Limb (tissue), 2 donors: ENCODE measurements around the gene REV3L.
"Not testable (repeated sequence)": the region's sequence is repeated elsewhere in the genome, so short reads cannot be mapped to it uniquely, and the experiment has no call there.

Source experiments
- DNase-seq, 2 donors: peaks; one replicate each; pipeline ENCODE4 v3.0.0-alpha.2; 2016; ENCODE audit errors: extremely low spot score in 2 of 2

The REV3L gene

DNA sequence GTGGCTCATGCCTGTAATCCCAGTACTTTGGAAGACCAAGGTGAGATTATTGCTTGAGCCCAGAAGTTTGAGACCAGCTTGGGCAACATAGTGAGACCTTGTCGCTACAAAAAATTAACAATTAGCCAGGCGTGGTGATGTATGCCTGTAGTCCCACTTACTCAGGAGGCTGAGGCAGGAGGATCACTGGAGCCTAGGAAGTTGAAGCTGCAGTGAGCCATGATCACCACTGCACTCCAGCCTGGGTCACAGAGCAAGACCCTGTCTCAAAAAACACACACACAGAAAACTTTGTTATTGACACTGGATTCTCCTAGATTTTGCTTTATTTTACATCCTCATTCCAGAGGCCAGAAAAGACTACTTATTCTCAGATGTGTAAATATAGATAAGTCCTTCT lies 9.5 kb upstream of the REV3L start:
- DNase-seq: no peak

DNA sequence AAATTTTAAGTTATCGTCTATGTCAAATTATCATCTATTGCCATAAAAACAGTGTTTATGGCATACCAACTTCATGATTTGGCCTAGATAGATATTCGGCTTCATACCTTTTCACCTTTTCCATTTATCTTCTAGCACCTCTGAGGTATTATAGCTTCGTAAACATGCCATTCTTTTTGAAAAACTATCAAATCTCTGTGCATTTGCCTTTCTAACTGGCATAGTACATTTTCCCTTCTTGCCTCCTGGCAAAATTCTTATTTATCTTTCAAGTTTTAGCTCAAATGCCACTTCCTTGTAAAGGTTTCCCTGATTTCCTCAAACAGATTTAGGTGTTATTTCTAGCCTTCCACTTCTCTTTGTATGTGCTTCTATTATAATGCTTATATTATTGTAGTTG lies 7.0 kb upstream of the REV3L start:
- DNase-seq: no peak

DNA sequence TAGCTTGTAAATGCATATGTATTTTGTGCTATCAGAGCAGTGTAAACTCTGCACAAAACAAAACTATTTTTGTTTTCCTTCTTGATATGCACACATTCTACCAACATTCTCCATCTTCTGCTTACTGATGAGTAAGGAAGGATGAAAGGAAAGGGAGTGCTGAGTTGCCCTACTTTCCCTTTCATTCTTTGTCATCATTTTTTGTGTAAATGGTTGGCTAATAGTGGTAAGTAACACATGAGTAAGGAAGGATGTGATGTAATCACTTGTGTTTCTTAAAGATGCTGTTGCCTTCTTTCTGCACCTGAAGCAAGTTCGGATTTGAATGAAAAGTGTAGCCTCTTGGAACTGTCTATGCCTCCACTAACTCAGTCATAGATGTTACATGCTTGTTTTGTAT lies 4.6 kb upstream of the REV3L start:
- no peak for DNase-seq

DNA sequence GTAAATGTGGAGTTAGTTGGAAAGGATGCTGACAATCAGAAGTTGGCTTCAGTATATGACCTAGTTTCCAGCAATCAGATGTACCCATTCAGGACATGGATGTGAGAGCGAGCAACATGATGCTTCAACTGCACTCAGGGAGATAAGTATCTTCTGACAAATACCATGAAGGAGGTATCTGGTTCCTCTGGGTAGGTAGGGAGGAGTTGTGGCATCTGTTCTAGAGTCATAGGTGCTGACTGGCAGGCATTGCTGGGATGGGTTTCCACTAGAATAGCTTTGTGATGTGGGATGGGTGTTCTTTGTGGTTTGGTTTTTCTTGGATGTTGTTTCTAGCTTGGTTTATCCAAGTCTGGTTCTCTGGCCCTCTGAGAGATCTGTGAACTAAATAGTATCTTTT lies 3.9 kb upstream of the REV3L start:
- DNase-seq: no peak

DNA sequence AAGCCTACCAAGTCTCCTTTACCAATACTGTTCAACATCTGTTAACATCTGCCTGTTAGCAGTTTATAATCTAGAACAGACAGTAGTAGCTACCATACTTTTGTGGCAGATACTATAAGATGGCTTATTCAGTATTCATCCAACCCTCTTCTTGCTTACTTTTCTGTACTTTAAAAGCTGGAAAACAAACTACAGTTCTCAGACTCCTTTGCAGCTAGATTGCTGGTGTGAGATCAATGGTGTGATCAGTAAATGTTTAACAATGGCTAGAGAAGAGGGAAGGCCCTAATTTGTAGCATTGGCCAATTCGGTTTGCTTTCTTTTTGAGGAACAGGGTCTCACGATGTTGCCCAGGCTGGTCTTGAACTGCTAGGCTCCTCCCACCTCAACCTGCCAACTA lies 3.5 kb upstream of the REV3L start:
- no peak for DNase-seq

DNA sequence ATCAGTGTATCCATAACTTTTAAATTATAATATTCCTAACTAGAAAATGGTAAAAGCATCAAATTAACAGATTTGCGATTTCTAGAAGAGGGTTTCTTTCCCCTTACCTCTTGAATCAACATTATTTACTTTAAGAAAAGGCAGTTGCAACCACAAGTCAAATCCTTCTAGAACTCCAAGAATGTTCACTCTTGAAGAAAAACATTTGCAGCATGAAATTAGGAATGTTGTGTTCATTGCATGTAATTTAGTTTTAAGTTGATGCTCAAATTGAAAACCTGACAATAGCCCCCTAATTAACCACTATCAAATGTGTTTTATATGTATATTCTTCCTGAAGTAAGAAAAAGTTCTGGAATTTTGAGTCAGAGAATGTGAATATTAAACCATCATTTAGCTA lies 2.3 kb upstream of the REV3L start:
- DNase-seq: no peak

DNA sequence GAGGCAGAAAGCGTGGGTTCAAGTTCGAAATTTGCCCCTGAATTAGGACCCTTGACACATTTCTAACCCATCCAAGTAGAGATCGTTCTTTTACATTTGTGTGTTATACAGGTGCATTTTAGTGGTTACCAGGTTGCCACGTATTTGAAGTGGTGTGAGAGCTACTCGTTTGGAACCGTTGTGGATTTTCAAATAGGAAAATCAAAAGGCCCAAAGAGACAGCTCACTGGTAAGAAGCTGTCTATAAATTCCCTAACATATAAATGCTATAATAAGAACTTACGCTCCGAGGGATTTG lies 1.6 kb upstream of the REV3L start:
- no peak for DNase-seq

DNA sequence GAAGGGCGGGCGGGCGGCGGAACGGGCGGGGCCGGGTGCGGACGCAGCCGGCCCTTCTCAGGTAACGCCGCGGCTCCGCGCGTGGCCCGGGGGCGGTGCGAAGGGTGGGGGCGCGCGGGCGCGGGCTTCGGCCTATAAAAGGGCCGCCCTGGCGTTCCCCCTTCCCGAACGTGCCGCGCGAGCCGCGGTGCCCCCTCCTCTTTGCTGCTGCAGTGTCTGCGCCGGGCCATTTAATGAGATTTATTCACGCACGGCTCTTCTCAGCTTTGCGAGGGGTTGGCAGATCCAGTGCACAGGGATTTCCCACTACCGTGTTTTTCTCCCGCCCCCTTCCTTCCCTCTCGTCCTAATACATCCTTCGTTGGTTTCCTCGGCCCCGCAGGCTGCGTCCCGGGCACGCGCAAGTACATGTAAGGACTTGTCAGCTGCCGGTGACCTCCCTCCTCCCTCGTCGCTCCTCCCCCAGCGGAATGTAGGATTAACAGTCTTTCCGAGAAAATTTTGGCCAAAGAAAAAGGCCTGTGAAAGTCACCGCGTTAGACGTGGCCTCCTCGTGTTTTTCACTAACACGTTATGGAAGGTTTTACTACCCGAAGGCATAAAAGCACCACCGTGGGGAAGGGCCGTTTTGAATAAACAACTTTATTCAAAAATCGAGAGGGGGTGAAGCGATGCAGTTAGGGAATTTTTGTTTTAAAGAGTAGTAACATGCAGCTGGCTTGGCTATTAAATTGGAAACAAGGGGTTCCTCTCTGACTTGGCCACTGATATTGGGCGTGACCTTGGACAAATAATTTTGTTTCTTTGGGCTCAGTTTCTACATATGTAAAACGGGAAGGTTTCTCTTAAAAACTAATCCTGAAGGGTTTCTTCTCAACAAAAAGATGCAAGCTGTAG lies 966 bp upstream of the REV3L start:
- peak; percentile 94 to 96 for DNase-seq

DNA sequence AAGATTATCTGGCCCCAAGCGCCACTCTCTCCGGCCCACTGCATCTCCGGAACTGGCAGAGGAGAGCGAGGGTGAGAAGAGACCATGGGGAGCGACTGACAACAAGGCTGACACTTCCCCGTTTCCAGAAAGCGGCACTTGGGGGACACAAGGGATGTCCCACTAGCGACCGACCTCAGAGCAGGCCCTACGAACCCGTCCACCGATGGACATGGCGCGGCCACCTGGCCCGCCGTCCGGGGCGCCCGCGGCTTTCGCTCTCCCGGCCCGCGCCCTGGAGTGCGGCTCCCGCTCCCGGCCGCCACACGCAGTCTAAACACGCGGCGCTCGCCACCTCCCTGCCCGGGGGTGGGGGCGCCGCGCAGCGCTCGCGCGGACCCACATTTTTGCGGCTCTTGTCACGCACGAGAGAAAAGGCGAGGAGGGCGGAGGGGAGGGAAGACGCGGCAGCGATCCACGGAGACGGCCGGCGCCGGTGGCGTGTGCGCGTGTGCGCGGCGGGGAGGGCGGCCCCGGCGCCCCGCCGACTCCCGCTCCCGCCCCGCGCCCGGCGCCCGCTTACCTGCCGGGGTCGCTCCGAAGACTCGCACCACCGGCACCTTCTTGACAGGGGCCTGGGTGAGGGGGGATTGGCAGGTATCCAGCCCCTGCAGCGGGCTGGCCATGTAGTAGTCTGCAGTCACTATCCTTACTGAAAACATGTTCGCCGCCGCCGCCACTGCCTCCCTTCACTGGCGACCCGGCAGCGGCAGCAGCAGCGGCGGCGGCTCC lies 645 bp downstream of the REV3L start:
- peak in 1 of 2 donors; percentile 47 for DNase-seq

DNA sequence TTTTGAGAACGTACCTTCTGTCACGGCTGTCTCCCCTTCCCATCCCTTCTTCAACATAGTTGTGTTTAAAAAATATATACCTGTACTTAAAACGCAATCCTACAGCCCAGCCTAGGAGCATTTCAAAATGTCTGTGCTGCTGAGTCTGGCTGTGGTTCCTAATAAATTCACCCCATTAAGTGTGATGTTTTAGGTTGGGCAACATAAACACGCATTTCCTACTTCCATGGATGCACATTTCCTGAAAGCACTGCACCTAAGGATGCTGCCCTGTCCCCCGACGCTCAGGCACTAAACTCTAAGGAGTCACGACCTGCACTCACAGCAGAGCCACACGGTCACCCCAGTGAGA lies 1.2 kb downstream of the REV3L start:
- no peak for DNase-seq

DNA sequence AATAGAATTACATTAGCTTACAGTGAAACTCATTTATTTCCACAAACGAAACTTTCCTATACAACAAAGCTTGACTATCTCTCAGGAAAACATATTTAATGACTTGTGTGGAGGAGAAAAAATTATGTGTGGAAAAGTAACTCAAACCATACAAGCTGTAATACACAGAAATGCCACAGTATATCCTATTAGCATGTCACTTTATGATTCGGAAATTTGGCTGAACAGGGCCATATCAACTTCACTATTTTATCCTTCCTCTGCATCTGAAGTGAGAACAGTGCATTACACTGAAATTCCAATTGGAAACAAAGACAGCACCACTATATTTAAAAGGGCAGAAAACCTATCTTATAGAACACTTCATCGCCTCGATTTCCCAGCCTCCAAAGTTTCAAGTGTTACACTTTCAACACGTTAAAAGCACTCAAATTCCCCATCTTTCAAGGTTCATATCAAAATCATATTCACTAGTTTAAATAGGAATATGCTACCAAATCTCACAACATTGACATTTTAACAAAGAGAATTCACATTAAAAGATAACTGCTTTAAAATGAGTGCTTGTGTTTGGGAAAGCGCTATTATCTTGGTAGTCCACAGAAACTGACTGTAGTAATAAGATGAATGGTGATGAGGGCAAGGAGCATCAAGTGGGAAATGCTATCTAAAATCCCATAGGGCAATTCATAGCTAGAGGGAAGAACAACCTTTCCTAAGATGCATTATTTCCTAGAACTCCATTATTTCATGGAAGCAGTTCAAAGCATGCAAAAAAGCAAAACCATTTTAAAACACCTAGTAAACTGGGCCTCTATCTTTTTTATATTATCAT lies 1.8 kb downstream of the REV3L start:
- DNase-seq: no peak

DNA sequence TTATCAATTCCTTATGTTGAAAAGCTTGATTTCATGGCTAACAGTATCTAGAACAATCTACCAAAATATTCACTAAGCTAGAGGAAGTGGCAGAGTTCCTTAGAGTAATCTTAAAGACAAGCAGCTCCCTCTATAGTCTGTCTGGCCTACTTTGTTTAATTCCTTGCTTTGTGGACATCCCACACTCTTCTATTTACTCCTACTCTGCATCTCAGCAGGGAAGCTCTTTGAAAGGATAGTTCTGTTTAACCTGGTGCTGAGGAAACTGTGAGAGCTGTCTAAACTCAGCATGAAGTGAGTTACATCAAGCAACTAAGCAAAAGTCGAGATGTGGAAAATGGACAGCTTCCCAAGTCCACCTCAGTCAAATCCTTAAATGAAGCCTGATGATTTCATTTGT lies 4.3 kb downstream of the REV3L start:
- peak in 1 of 2 donors; percentile 72 for DNase-seq

DNA sequence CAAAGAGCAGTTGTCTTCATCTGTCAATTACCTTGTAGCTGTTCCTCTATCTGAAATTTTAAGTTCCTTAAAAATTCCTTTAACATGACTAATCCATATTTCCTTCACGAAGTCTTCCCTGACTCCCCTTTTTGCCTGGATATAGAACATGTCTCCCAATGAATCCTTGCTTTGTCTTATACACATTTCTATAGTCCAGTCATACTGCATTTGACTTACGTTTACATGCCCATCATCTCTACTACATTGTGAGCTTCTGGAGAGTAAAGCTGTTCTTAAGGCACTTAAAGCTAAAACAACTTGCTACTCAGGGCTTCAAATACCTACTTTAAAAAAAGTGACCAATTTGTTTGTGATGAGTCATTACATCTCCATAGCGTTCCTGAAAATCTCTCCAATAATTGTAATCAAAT lies 4.9 kb downstream of the REV3L start:
- no peak for DNase-seq

DNA sequence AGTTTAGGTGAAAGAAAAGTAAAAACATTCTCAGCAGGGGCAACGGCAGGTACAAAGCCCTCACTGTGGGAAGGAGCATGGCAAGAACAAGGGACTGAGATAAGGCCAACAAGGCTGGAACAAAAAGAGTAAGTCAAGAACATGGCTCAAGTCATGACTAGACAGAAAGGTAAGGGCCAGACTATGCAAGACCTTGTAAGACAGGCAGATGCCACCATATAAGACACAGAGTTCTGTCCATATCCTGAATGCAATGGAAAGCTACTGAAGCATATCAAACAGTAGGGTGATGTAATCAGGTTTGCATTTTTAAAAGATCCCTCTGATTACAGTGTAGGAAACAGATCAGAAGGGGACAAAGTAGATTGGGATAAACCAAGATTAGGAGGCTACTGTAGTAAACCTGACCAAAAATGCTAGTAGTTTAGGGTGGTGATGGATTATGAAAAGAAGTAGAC lies 5.5 kb downstream of the REV3L start:
- no peak for DNase-seq

DNA sequence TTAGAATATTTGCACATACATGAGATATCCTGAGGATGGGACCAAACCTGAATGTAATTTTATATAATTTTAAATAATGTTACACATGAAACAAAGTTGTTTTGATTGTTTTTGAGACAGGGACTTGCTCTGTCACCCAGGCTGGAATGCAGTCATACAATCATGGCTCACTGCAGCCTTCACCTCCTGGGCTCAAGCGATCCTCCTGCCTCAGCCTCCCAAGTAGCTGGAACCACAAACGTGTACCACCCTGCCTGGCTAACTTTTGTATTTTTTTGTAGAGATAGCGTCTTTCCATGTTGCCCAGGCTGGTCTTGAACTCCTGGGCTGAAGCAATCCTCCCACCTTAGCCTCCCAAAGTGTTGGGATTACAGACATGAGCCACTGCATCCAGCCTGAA lies 7.0 kb downstream of the REV3L start:
- not testable (repeated sequence) for DNase-seq

DNA sequence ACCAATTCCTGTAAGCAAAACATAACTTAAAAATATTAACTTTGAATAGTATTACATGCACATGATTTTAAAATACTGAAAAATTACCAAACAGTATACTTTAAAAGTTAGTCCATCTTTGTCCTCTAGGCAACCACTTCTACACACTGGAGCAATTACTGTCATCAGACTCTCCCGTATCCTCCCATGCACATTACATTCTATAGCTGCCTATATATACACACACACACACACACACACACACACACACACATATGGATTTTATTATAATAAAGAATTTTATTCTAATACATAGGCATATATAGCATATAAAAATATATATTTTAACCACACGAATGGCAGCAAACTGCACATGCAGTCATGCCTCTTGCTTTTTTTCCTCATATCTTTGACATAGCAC lies 8.2 kb downstream of the REV3L start:
- DNase-seq: no peak

DNA sequence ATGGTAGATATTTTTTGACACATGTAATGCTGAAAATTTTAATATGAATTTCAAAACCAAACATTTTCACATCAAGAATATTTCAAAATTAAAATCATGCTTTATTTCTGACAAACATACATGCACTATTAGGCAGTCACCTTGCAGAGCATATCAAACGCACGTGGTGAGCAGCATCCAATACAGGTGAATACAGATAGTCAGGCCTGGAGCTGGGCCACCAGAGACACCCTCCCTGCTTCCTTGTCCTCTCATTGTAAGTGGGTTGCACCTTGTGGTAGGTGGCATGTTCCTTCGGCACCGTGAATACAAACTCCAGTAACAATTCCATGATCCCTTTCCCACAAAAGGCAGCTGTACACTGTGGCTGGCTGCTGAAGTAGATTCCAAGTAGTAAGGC lies 8.9 kb downstream of the REV3L start:
- DNase-seq: no peak

DNA sequence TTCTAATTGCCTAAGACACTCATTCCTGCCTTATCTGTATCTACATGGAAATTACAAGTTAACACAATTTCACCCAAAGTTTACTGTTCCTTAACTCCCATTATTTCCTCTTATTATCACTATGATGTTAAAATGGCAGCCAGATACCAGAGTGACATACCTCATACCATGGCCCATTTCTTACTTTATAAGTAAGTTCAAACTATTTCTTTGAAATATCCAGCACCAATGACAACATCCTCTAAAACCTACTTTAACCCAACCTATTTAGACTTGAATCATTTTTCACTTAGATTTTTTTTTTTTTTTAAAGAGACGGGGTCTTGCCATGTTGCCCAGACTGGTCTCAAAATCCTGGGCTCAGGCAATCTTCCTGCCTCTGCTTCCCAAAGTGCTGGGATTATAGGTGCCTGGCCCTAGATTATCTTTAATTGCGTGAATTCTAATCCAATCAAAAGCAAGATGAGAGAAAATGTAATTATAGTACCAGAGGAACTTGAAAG lies 10.0 kb downstream of the REV3L start:
- DNase-seq: no peak

DNA sequence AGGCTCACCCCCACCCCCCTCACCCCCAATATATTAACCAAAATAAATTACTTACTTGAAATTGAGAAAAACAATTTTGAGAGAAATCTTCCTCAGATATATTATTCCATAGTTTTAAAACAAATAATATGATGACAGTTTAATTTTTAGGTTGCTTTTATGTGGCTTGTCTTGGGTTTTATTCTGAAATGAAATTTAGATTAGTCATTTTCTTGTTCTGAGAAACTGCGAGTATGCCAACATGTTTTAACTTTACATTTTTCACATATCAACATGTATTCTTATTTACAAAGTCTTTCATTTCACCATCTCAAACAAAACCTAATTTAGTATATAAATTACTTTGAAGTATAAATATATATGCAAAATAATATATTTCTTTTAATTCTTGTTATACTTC lies 11.1 kb downstream of the REV3L start:
- no peak for DNase-seq

DNA sequence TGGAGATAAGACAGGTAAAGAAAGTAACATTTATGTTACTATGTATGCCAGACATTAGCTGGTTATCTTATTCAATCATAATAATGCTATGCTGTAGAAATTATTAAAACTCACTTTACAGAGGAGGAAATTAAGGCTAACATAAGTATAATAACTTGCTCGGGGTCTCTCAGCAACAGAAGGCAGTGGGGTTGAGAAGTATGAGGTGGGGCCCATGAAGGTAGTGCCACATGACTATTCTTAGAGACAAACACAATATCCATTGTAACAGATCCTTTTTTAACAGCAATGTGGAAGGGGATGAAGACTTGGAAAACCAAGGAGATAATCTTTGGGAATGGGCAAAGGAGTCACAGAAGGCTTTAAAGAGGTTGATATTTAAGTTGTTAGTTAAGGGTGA lies 11.5 kb downstream of the REV3L start:
- no peak for DNase-seq

DNA sequence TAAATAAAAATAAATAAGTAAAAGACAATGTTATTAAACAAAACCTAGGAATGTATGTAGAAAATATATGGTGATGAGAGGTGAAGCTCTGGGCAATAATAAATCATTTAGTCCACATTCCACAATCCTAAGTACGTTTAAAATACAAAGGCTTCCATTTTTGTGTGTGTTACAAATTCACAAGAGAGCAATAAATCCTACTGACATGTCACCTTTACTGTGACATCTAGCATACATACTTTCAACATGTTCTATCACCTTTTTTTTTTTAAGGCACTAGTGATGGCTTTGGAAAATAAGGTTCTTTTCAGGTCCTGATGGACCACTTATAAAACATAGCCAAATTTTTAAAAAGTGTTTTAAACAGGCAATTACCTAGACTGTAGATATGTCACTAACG lies 12.0 kb downstream of the REV3L start:
- no peak for DNase-seq

DNA sequence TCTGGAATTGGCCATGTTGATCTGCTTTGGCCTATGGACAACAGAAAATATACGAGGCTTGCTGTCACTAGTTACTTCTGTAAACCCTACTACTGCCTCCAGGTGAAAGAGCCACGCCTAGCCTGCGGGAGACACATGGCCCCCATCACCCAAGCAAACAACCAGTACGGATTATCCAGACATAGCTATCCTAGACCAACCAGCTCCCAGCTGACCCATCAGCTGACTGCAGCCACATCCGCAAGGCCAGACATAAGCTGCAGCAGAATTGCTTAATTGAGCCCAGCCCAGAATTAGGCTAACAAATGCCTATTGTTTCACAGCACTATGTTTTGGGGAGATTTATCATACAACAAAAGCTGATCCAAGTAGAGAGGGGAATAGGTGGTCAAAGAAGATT lies 13.5 kb downstream of the REV3L start:
- DNase-seq: no peak
